Astrocyte (in vitro differentiated cells and primary cell): ENCODE data around the gene CPT1A.

ENCODE experiments used
- CTCF ChIP-seq: IDR thresholded peaks from 2 replicates; pipeline ENCODE4 v1.5.1; 2011; ENCODE audit warnings: low read depth, mild to moderate bottlenecking, inconsistent platforms, low read length, moderate library complexity; ENCODE audit not compliant: insufficient read depth
- EZH2 ChIP-seq: IDR thresholded peaks from 2 replicates; pipeline ENCODE4 v1.6.1; 2012; ENCODE audit warnings: mild to moderate bottlenecking, low read length, inconsistent platforms; ENCODE audit not compliant: insufficient read depth

GRCh38 chr11:68839911-68840641 is 1.6 kb downstream of the CPT1A start:
- TF ChIP-seq EZH2 (no peak), CTCF (no peak)
